Measurements from ENCODE around the gene CLEC19A. TPM values are rescaled to one million over a fixed set of nuclear protein-coding genes. Genes with fewer than 3 reads are reported as not detected.

CLEC19A gene
- total RNA-seq, 2 experiments from 2014 or later: not detected

- no peak for DNase-seq
- H3K27ac Mint-ChIP-seq: no peak overlapping the region
- H3K27me3 Mint-ChIP-seq: peaks cover 9% of the 10 kb centered on the region
- H3K4me3 Mint-ChIP-seq: no peak overlapping the region
- CTCF ChIA-PET: no interaction called here
- no peaks in the 10 kb centered on the region for H3K4me1 Mint-ChIP-seq
- H3K36me3 Mint-ChIP-seq (ENCODE audit: low read depth): no peaks in the 10 kb centered on the region
- H3K9me3 Mint-ChIP-seq: no peaks in the 10 kb centered on the region
- POLR2A ChIA-PET: no interaction called here
These were observed 63.2 kb downstream of the CLEC19A start for GRCh38 chr16:19348578-19349315.

GRCh38 chr16:19354371-19354770 lies 68.8 kb downstream of the CLEC19A start:
- H3K27ac Mint-ChIP-seq: no peak overlapping the region

DNA sequence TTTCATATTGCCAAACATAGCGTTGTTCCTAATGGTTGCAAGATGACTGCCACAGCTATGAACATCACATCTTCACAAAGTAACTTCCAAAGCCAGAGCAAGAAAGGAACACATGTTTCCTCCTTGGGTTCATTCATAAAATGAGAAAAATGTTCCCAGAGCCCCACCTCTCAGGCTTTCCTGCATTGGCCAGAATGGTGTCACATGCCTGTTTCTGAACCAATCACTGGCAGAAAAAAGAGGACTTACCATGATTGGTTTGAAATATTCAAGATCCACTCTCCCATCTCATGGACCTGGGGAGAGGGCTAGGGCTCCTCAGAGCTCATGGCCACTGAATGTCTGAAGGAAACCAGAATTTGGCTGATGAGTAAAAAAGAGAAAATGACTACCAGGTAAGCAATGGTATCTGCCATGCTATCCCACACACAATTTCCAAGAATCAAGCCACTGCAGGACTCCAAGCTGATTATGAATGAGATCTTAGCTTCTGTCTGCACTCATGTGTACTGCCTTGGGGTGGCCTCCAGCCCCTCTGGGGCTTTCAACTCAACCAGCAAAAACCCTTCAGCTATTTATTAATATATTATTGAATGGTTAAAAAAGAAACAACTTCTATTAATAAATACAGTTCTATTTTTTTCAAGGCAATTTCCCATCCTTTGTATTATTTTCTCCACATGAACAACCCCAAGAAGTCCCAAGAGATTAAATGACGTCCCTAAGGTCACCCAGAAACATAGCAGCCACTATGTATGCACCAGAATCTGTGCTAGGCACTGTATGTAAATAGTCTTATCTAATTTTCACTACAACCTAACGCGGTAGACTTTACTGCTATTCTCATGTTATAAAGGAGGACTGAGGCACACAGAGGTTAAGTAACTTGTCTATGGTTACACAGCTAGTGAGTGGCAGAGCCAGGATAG lies 70.8 kb downstream of the CLEC19A start:
- Mint-ChIP-seq H3K36me3 (ENCODE audit: low read depth) (no peaks in the 10 kb centered on the region), H3K4me1 (no peaks in the 10 kb centered on the region), H3K27me3 (no peaks in the 10 kb centered on the region), H3K4me3 (no peak overlapping the region), H3K9me3 (no peaks in the 10 kb centered on the region), H3K27ac (no peak overlapping the region)
- POLR2A ChIA-PET: no interaction called here
- DNase-seq: no peak
- CTCF ChIA-PET: no interaction called here

More at GRCh38 chr16:19354371-19354770, 68.8 kb downstream of the CLEC19A start:
- no peak for DNase-seq
- H3K36me3 Mint-ChIP-seq (ENCODE audit: low read depth): no peaks in the 10 kb centered on the region
- H3K9me3 Mint-ChIP-seq: no peaks in the 10 kb centered on the region
- H3K4me3 Mint-ChIP-seq: no peak overlapping the region
- CTCF ChIA-PET: no interaction called here
- POLR2A ChIA-PET: no interaction called here
- H3K4me1 Mint-ChIP-seq: no peaks in the 10 kb centered on the region
- no peaks in the 10 kb centered on the region for H3K27me3 Mint-ChIP-seq

DNA sequence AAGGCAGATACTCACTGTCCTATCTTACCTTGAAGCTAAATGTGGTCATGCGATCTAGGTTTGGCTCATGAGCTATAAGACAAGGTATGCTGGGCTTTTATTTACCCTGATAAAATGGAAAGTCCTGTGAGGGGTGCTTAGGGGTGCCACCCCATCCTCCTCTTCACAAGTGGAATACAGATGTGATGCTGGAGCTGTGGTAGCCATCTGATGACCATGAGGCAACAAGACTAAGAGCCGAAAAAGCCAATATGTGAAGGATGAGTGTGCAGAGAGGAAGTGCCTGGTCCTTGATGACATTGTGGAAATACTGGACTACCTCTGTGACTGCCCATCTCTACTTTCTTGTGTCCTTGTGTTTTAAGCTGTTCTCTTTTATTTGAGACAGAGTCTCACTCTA lies 74.0 kb downstream of the CLEC19A start:
- no peak overlapping the region for H3K4me3 Mint-ChIP-seq
- ChIA-PET CTCF (no interaction called here), POLR2A (no interaction called here)
- H3K27ac Mint-ChIP-seq: no peak overlapping the region
- H3K36me3 Mint-ChIP-seq (ENCODE audit: low read depth): no peaks in the 10 kb centered on the region
- no peak for DNase-seq
- H3K4me1 Mint-ChIP-seq: no peaks in the 10 kb centered on the region
- no peaks in the 10 kb centered on the region for H3K27me3 Mint-ChIP-seq
- H3K9me3 Mint-ChIP-seq: no peaks in the 10 kb centered on the region

Other genes starting within 250 kb of the CLEC19A start
- gene COQ7, start 218.1 kb upstream of the CLEC19A start, total RNA-seq: 10 to 100 TPM; 11.6 to 15.3 TPM
- 1 to 10 TPM; 2.1 to 2.3 TPM for gene ITPRIPL2, start 171.8 kb upstream of the CLEC19A start, total RNA-seq
- gene SYT17, start 117.5 kb upstream of the CLEC19A start, total RNA-seq: not detected
- not detected for gene TMC5, start 132.2 kb downstream of the CLEC19A start, total RNA-seq
- 10 to 100 TPM; 22.9 to 24.6 TPM for gene GDE1, start 236.4 kb downstream of the CLEC19A start, total RNA-seq
- 10 to 100 TPM; 35.9 to 50.6 TPM for gene CCP110, start 238.2 kb downstream of the CLEC19A start, total RNA-seq

Data from activated CD4-positive, alpha-beta T cell treated with anti-CD3 and anti-CD28 coated beads, Interleukin-2, amount 10 ng/mL, durations not matched to agents 7 days and 5 days (primary cell).